A673 (cell line): ENCODE results near the gene LSM8. TPM values are rescaled to one million over a fixed set of nuclear protein-coding genes. Genes with fewer than 3 reads are reported as not detected.

Source experiments
- total RNA-seq: library from RNA; stranded (reverse); gene quantifications from 2 replicates; pipeline ENCODE4 v1.2.3, GENCODE V29; 2021

LSM8 gene
- total RNA-seq, 1 experiment from 2014 or later: 56.7 TPM

Other genes with a start within 250 kb of the LSM8 start
- gene ANKRD7, start 40.5 kb downstream of the LSM8 start, total RNA-seq: 3.9 and 4.2 TPM in 2 replicates